ENCODE results near the gene SDCBP2.

Gene SDCBP2

GRCh38 chr20:1297486-1297885 is 31.5 kb downstream of the SDCBP2 start:
- Histone ChIP-seq H3K27ac (ENCODE audit: insufficient read depth, low read length, poor library complexity, severe bottlenecking) (no peak overlapping the region), H3K27me3 (replicated peaks; ENCODE audit: control insufficient read depth, insufficient read depth, low read length, poor library complexity, severe bottlenecking) (no peaks in the 10 kb centered on the region), H3K4me1 (ENCODE audit: control insufficient read depth, insufficient read depth, low read length, poor library complexity, severe bottlenecking) (peaks cover 16% of the 10 kb centered on the region), H3K4me3 (ENCODE audit: insufficient read depth, low read depth, low read length, poor library complexity, severe bottlenecking) (no peak overlapping the region), H3K9me3 (ENCODE audit: control insufficient read depth, low read length) (no peaks in the 10 kb centered on the region), H3K36me3 (ENCODE audit: control insufficient read depth, insufficient read depth, low read length) (no peaks in the 10 kb centered on the region)
- DNase-seq: no peak

GRCh38 chr20:1296922-1297321 is 32.0 kb downstream of the SDCBP2 start:
- H3K9me3 ChIP-seq (ENCODE audit: control insufficient read depth, low read length): no peaks in the 10 kb centered on the region
- H3K36me3 ChIP-seq (ENCODE audit: control insufficient read depth, insufficient read depth, low read length): no peaks in the 10 kb centered on the region
- DNase-seq: no peak
- no peak overlapping the region for H3K27ac ChIP-seq (ENCODE audit: insufficient read depth, low read length, poor library complexity, severe bottlenecking)
- peaks cover 16% of the 10 kb centered on the region for H3K4me1 ChIP-seq (ENCODE audit: control insufficient read depth, insufficient read depth, low read length, poor library complexity, severe bottlenecking)
- no peaks in the 10 kb centered on the region for H3K27me3 ChIP-seq (replicated peaks; ENCODE audit: control insufficient read depth, insufficient read depth, low read length, poor library complexity, severe bottlenecking)
- H3K4me3 ChIP-seq (ENCODE audit: insufficient read depth, low read depth, low read length, poor library complexity, severe bottlenecking): no peak overlapping the region

GRCh38 chr20:1296117-1296610 is 32.8 kb downstream of the SDCBP2 start:
- Histone ChIP-seq H3K27ac (ENCODE audit: insufficient read depth, low read length, poor library complexity, severe bottlenecking) (no peak overlapping the region), H3K27me3 (replicated peaks; ENCODE audit: control insufficient read depth, insufficient read depth, low read length, poor library complexity, severe bottlenecking) (no peaks in the 10 kb centered on the region), H3K4me1 (ENCODE audit: control insufficient read depth, insufficient read depth, low read length, poor library complexity, severe bottlenecking) (peaks cover 13% of the 10 kb centered on the region), H3K36me3 (ENCODE audit: control insufficient read depth, insufficient read depth, low read length) (no peaks in the 10 kb centered on the region), H3K9me3 (ENCODE audit: control insufficient read depth, low read length) (no peaks in the 10 kb centered on the region), H3K4me3 (ENCODE audit: insufficient read depth, low read depth, low read length, poor library complexity, severe bottlenecking) (no peak overlapping the region)
- DNase-seq: no peak

GRCh38 chr20:1295276-1295930 is 33.5 kb downstream of the SDCBP2 start:
- no peak overlapping the region for H3K27ac ChIP-seq (ENCODE audit: insufficient read depth, low read length, poor library complexity, severe bottlenecking)
- H3K4me3 ChIP-seq (ENCODE audit: insufficient read depth, low read depth, low read length, poor library complexity, severe bottlenecking): no peak overlapping the region
- H3K9me3 ChIP-seq (ENCODE audit: control insufficient read depth, low read length): no peaks in the 10 kb centered on the region
- no peak for DNase-seq
- peaks cover 5% of the 10 kb centered on the region for H3K4me1 ChIP-seq (ENCODE audit: control insufficient read depth, insufficient read depth, low read length, poor library complexity, severe bottlenecking)
- no peaks in the 10 kb centered on the region for H3K36me3 ChIP-seq (ENCODE audit: control insufficient read depth, insufficient read depth, low read length)
- no peaks in the 10 kb centered on the region for H3K27me3 ChIP-seq (replicated peaks; ENCODE audit: control insufficient read depth, insufficient read depth, low read length, poor library complexity, severe bottlenecking)

- Histone ChIP-seq H3K27me3 (replicated peaks; ENCODE audit: control insufficient read depth, insufficient read depth, low read length, poor library complexity, severe bottlenecking) (no peaks in the 10 kb centered on the region), H3K4me1 (ENCODE audit: control insufficient read depth, insufficient read depth, low read length, poor library complexity, severe bottlenecking) (no peaks in the 10 kb centered on the region), H3K36me3 (ENCODE audit: control insufficient read depth, insufficient read depth, low read length) (no peaks in the 10 kb centered on the region), H3K9me3 (ENCODE audit: control insufficient read depth, low read length) (no peaks in the 10 kb centered on the region), H3K27ac (ENCODE audit: insufficient read depth, low read length, poor library complexity, severe bottlenecking) (no peak overlapping the region), H3K4me3 (ENCODE audit: insufficient read depth, low read depth, low read length, poor library complexity, severe bottlenecking) (no peak overlapping the region)
- DNase-seq: no peak
These were observed 34.4 kb downstream of the SDCBP2 start for GRCh38 chr20:1294497-1294896.

GRCh38 chr20:1293641-1294379 is 35.1 kb downstream of the SDCBP2 start:
- no peaks in the 10 kb centered on the region for H3K36me3 ChIP-seq (ENCODE audit: control insufficient read depth, insufficient read depth, low read length)
- no peaks in the 10 kb centered on the region for H3K4me1 ChIP-seq (ENCODE audit: control insufficient read depth, insufficient read depth, low read length, poor library complexity, severe bottlenecking)
- no peak for DNase-seq
- H3K27me3 ChIP-seq (replicated peaks; ENCODE audit: control insufficient read depth, insufficient read depth, low read length, poor library complexity, severe bottlenecking): no peaks in the 10 kb centered on the region
- H3K4me3 ChIP-seq (ENCODE audit: insufficient read depth, low read depth, low read length, poor library complexity, severe bottlenecking): no peak overlapping the region
- no peaks in the 10 kb centered on the region for H3K9me3 ChIP-seq (ENCODE audit: control insufficient read depth, low read length)
- H3K27ac ChIP-seq (ENCODE audit: insufficient read depth, low read length, poor library complexity, severe bottlenecking): no peak overlapping the region

- Histone ChIP-seq H3K4me3 (ENCODE audit: insufficient read depth, low read depth, low read length, poor library complexity, severe bottlenecking) (no peak overlapping the region), H3K9me3 (ENCODE audit: control insufficient read depth, low read length) (no peaks in the 10 kb centered on the region), H3K27ac (ENCODE audit: insufficient read depth, low read length, poor library complexity, severe bottlenecking) (no peak overlapping the region), H3K4me1 (ENCODE audit: control insufficient read depth, insufficient read depth, low read length, poor library complexity, severe bottlenecking) (no peaks in the 10 kb centered on the region), H3K36me3 (ENCODE audit: control insufficient read depth, insufficient read depth, low read length) (no peaks in the 10 kb centered on the region), H3K27me3 (replicated peaks; ENCODE audit: control insufficient read depth, insufficient read depth, low read length, poor library complexity, severe bottlenecking) (no peaks in the 10 kb centered on the region)
- DNase-seq: no peak
These were observed 36.3 kb downstream of the SDCBP2 start for GRCh38 chr20:1292620-1293019.

- no peak overlapping the region for H3K27ac ChIP-seq (ENCODE audit: insufficient read depth, low read length, poor library complexity, severe bottlenecking)
- H3K4me1 ChIP-seq (ENCODE audit: control insufficient read depth, insufficient read depth, low read length, poor library complexity, severe bottlenecking): no peaks in the 10 kb centered on the region
- H3K27me3 ChIP-seq (replicated peaks; ENCODE audit: control insufficient read depth, insufficient read depth, low read length, poor library complexity, severe bottlenecking): no peaks in the 10 kb centered on the region
- H3K9me3 ChIP-seq (ENCODE audit: control insufficient read depth, low read length): no peaks in the 10 kb centered on the region
- no peaks in the 10 kb centered on the region for H3K36me3 ChIP-seq (ENCODE audit: control insufficient read depth, insufficient read depth, low read length)
- no peak for DNase-seq
- no peak overlapping the region for H3K4me3 ChIP-seq (ENCODE audit: insufficient read depth, low read depth, low read length, poor library complexity, severe bottlenecking)
These were observed 37.7 kb downstream of the SDCBP2 start for GRCh38 chr20:1291191-1291741.

- peaks cover 3% of the 10 kb centered on the region for H3K4me1 ChIP-seq (ENCODE audit: control insufficient read depth, insufficient read depth, low read length, poor library complexity, severe bottlenecking)
- H3K36me3 ChIP-seq (ENCODE audit: control insufficient read depth, insufficient read depth, low read length): no peaks in the 10 kb centered on the region
- no peaks in the 10 kb centered on the region for H3K27me3 ChIP-seq (replicated peaks; ENCODE audit: control insufficient read depth, insufficient read depth, low read length, poor library complexity, severe bottlenecking)
- no peaks in the 10 kb centered on the region for H3K9me3 ChIP-seq (ENCODE audit: control insufficient read depth, low read length)
- DNase-seq: no peak
- H3K27ac ChIP-seq (ENCODE audit: insufficient read depth, low read length, poor library complexity, severe bottlenecking): no peak overlapping the region
- no peak overlapping the region for H3K4me3 ChIP-seq (ENCODE audit: insufficient read depth, low read depth, low read length, poor library complexity, severe bottlenecking)
These were observed 41.0 kb downstream of the SDCBP2 start for GRCh38 chr20:1287787-1288569.
